Upper lobe of left lung (tissue), 6 donors: Measurements from ENCODE around the gene SERPINB12. TPM values are rescaled to one million over a fixed set of nuclear protein-coding genes. Genes with fewer than 3 reads are reported as not detected.

Experiments
- ATAC-seq, 2 donors: fragments of 200-7000 bp; cut with Tn5 transposase; one replicate each; pipeline ENCODE4 v1.9.1; 2022; ENCODE audit warnings: mild to moderate bottlenecking in 2 of 2, moderate library complexity in 2 of 2; ENCODE audit not compliant: low FRiP score in 2 of 2
- DNase-seq, 2 donors: peaks; one replicate each; pipeline ENCODE4 v3.0.0-alpha.2; 2019 to 2020
- H3K27ac ChIP-seq, 4 donors: fragments of 200-600 bp; sonication (generic); one replicate each; pipeline ENCODE4 v1.5.1; 2016 to 2019
- H3K27me3 ChIP-seq, 4 donors: fragments of 200-600 bp; sonication (generic); one replicate each; pipeline ENCODE4 v1.5.1; 2017 to 2019
- H3K36me3 ChIP-seq, 4 donors: fragments of 200-600 bp; sonication (generic); one replicate each; pipeline ENCODE4 v1.5.1; 2016 to 2019
- H3K4me1 ChIP-seq, 4 donors: fragments of 200-600 bp; sonication (generic); one replicate each; pipeline ENCODE4 v1.5.1; 2018 to 2019
- H3K4me3 ChIP-seq, 4 donors: fragments of 200-600 bp; sonication (generic); one replicate each; pipeline ENCODE4 v1.5.1; 2017 to 2019; ENCODE audit warnings: mild to moderate bottlenecking in 2 of 4, moderate library complexity in 1 of 4
- H3K9me3 ChIP-seq, 4 donors: fragments of 200-600 bp; sonication (generic); one replicate each; pipeline ENCODE4 v1.5.1; 2018 to 2019
- CTCF ChIP-seq, 6 experiments: fragments of 450-650 bp in 4 of 6; fragments of 200-600 bp in 2 of 6; sonication (generic) in 2 of 6; IDR thresholded peaks; one replicate each; pipeline ENCODE4 v1.5.1; 2016 to 2019; ENCODE audit warnings: antibody characterized with exemption in 6 of 6
- EP300 ChIP-seq, 4 donors: sonication (generic); formaldehyde crosslinking; IDR thresholded peaks; one replicate each; pipeline ENCODE4 v1.5.1; 2017; ENCODE audit warnings: antibody characterized with exemption in 4 of 4, control low read depth in 2 of 4
- POLR2A ChIP-seq, 4 donors: fragments of 450-650 bp; IDR thresholded peaks; one replicate each; pipeline ENCODE4 v1.5.1; 2016 to 2017; ENCODE audit warnings: antibody characterized with exemption in 4 of 4, mild to moderate bottlenecking in 2 of 4
- POLR2AphosphoS5 ChIP-seq, 2 donors: sonication (generic); formaldehyde crosslinking; IDR thresholded peaks; one replicate each; pipeline ENCODE4 v1.5.1; 2017; ENCODE audit warnings: antibody characterized with exemption in 2 of 2
- WGBS, 2 donors: methylation state at CpG; one replicate each; pipeline ENCODE4 v1.1.5; 2017 to 2018; 5-methylcytosine and 5-hydroxymethylcytosine counted together
- total RNA-seq, 6 donors: library from RNA; depleted of rRNA in 4 of 6; stranded (reverse); fragments of >200 nt in 4 of 6; gene quantifications; one replicate each; pipeline versions ENCODE4 v1.1.0 to v1.2.1, GENCODE V29; 2016 to 2021
- donor health status: DM: no; HTN: no; CAD: no; lungs with moderate emphysema.
- donor health status: DM: no; HTN: yes; CAD: no; lungs with severe emphysema.

Gene SERPINB12
- total RNA-seq, 6 donors from 2014 or later = not detected

GRCh38 chr18:63585988-63586387 lies 43.8 kb downstream of the SERPINB12 start:
- no peak for ATAC-seq
- H3K4me1 ChIP-seq = peaks cover 0 to 4% (median 0%) of the 10 kb centered on the region in 4 donors
- no peaks in the 10 kb centered on the region for H3K9me3 ChIP-seq
- H3K27ac ChIP-seq = no peak overlapping the region
- no peak for DNase-seq
- H3K36me3 ChIP-seq = no peaks in the 10 kb centered on the region
- no peak for TF ChIP-seq EP300 (IDR thresholded peaks at IDR 0.05)
- no peak for TF ChIP-seq POLR2A (IDR thresholded peaks at IDR 0.05)
- no peak for TF ChIP-seq CTCF (IDR thresholded peaks at IDR 0.05)
- no peak for TF ChIP-seq POLR2AphosphoS5 (IDR thresholded peaks at IDR 0.05)
- no peaks in the 10 kb centered on the region for H3K27me3 ChIP-seq
- 82 to 83% methylated on average over 4 of the region's 4 CpGs for WGBS, 2 donors
- H3K4me3 ChIP-seq = no peak overlapping the region

GRCh38 chr18:63586431-63586830 lies 44.3 kb downstream of the SERPINB12 start:
- TF ChIP-seq CTCF (IDR thresholded peaks at IDR 0.05) (no peak), POLR2AphosphoS5 (IDR thresholded peaks at IDR 0.05) (no peak), EP300 (IDR thresholded peaks at IDR 0.05) (no peak), POLR2A (IDR thresholded peaks at IDR 0.05) (no peak)
- H3K9me3 ChIP-seq = no peaks in the 10 kb centered on the region
- 69 to 80% methylated on average over 4 of the region's 4 CpGs for WGBS, 2 donors

GRCh38 chr18:63586966-63587365 lies 44.8 kb downstream of the SERPINB12 start, which contains the start of gene SERPINB13:
Gene SERPINB13, plus strand, starts transcription at chr18:63587343. Its CDS starts 1,325 bp downstream, at chr18:63588668.
- H3K36me3 ChIP-seq = no peaks in the 10 kb centered on the region
- H3K27me3 ChIP-seq = no peaks in the 10 kb centered on the region
- H3K9me3 ChIP-seq = no peaks in the 10 kb centered on the region
- DNase-seq (no peak), ATAC-seq (no peak)
- H3K27ac ChIP-seq = no peak within 1 kb of the TSS
- H3K4me1 ChIP-seq = peaks cover 0 to 4% (median 0%) of the 10 kb centered on the region in 4 donors
- no peak for TF ChIP-seq POLR2AphosphoS5 (IDR thresholded peaks at IDR 0.05)
- no peak for TF ChIP-seq EP300 (IDR thresholded peaks at IDR 0.05)
- no peak for TF ChIP-seq CTCF (IDR thresholded peaks at IDR 0.05)
- TF ChIP-seq POLR2A (IDR thresholded peaks at IDR 0.05) = no peak
- 88% methylated on average over 4 of the region's 4 CpGs for WGBS, 2 donors
- no peak within 1 kb of the TSS for H3K4me3 ChIP-seq

More at GRCh38 chr18:63586431-63586830, 44.3 kb downstream of the SERPINB12 start:
- ATAC-seq (no peak), DNase-seq (no peak)
- Histone ChIP-seq H3K27ac (no peak overlapping the region), H3K27me3 (no peaks in the 10 kb centered on the region), H3K36me3 (no peaks in the 10 kb centered on the region), H3K4me1 (peaks cover 0 to 4% (median 0%) of the 10 kb centered on the region in 4 donors), H3K4me3 (no peak overlapping the region)

- H3K9me3 ChIP-seq = no peaks in the 10 kb centered on the region
- no peak overlapping the region for H3K27ac ChIP-seq
- peaks cover 0 to 4% (median 0%) of the 10 kb centered on the region in 4 donors for H3K4me1 ChIP-seq
- 44 to 58% methylated on average over 5 of the region's 5 CpGs for WGBS, 2 donors
- H3K4me3 ChIP-seq = no peak overlapping the region
- DNase-seq = no peak
- TF ChIP-seq POLR2AphosphoS5 (IDR thresholded peaks at IDR 0.05) = no peak
- peak in 1 of 4 donors; percentile 20 for TF ChIP-seq EP300 (IDR thresholded peaks at IDR 0.05)
- ATAC-seq = no peak
- H3K36me3 ChIP-seq = no peaks in the 10 kb centered on the region
- H3K27me3 ChIP-seq = no peaks in the 10 kb centered on the region
Measured at GRCh38 chr18:63588909-63589308, 46.7 kb downstream of the SERPINB12 start.

GRCh38 chr18:63590373-63590772 lies 48.2 kb downstream of the SERPINB12 start:
- peak in 1 of 2 donors; percentile 28 for TF ChIP-seq POLR2AphosphoS5 (IDR thresholded peaks at IDR 0.05)
- TF ChIP-seq POLR2A (IDR thresholded peaks at IDR 0.05) = no peak
- no peak for TF ChIP-seq CTCF (IDR thresholded peaks at IDR 0.05)
- no peak for TF ChIP-seq EP300 (IDR thresholded peaks at IDR 0.05)
- no peaks in the 10 kb centered on the region for H3K36me3 ChIP-seq
- DNase-seq (peak in 1 of 2 donors; percentile 61), ATAC-seq (peak in 1 of 2 donors; percentile 65)
- WGBS, 2 donors = 69% methylated on average over 2 of the region's 2 CpGs; no CpG with 5 or more reads in 1 of the 2 donors
- no peak overlapping the region for H3K27ac ChIP-seq
- no peaks in the 10 kb centered on the region for H3K27me3 ChIP-seq
- no peaks in the 10 kb centered on the region for H3K9me3 ChIP-seq
- H3K4me1 ChIP-seq = peaks cover 0 to 4% (median 0%) of the 10 kb centered on the region in 4 donors
- H3K4me3 ChIP-seq = no peak overlapping the region
